GM12801 (cell line): ENCODE measurements around the gene SRM.

Experiments
- TF ChIP-seq, protein P1 (sequence below): IDR thresholded peaks from one replicate; pipeline ENCODE4 v1.5.1; 2011; ENCODE audit warnings: control low read depth; ENCODE audit not compliant: insufficient read length; ENCODE audit errors: extremely low read depth

The SRM gene

DNA sequence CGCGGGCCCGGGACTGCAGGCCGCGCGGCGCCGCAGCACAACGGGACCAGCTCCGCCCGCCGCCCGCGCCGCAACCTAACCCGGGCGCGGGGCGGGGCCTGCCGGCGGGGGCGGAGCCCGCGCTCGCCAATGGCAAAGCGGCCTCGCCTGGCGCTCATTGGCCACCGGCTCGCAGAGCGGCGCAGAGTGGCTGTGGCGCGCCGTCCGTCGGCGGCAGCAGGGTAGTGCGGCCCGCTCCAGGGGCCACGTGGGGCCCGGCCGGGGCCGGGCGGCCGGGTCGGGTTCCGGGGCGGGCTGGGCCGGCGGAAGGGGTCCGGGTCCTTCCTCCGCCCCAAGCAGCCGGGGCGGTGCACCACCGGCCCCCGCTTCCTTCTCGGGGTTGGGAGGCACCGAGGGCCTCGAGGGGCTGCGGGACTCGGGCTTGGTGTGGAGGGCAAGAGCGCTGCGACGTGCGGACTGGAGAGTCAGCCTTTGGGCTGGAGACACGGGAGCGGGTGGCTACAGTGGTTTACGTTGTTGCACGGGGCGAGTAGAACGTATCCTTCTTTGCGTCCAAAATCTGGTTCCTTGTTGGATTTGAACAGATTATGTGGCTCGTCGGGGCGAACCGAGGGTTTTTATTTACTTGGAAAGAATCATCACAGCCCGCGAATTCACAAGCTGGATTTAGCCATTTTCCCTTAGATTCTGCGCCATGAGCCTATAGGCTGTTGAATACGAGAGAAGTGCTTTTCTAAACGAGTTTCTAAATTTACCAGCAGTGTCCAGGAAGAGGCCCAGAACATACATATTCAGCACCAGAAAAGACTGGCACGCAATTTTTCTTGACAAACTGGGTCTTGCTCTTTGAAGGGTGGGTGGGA is at the start of gene SRM:
SRM (minus strand) TSS at position 51 of the 863 bp plus-strand sequence. CDS start 75 bp downstream, outside the sequence.
- TF ChIP-seq, protein P1, sequence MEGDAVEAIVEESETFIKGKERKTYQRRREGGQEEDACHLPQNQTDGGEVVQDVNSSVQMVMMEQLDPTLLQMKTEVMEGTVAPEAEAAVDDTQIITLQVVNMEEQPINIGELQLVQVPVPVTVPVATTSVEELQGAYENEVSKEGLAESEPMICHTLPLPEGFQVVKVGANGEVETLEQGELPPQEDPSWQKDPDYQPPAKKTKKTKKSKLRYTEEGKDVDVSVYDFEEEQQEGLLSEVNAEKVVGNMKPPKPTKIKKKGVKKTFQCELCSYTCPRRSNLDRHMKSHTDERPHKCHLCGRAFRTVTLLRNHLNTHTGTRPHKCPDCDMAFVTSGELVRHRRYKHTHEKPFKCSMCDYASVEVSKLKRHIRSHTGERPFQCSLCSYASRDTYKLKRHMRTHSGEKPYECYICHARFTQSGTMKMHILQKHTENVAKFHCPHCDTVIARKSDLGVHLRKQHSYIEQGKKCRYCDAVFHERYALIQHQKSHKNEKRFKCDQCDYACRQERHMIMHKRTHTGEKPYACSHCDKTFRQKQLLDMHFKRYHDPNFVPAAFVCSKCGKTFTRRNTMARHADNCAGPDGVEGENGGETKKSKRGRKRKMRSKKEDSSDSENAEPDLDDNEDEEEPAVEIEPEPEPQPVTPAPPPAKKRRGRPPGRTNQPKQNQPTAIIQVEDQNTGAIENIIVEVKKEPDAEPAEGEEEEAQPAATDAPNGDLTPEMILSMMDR: no peak

DNA sequence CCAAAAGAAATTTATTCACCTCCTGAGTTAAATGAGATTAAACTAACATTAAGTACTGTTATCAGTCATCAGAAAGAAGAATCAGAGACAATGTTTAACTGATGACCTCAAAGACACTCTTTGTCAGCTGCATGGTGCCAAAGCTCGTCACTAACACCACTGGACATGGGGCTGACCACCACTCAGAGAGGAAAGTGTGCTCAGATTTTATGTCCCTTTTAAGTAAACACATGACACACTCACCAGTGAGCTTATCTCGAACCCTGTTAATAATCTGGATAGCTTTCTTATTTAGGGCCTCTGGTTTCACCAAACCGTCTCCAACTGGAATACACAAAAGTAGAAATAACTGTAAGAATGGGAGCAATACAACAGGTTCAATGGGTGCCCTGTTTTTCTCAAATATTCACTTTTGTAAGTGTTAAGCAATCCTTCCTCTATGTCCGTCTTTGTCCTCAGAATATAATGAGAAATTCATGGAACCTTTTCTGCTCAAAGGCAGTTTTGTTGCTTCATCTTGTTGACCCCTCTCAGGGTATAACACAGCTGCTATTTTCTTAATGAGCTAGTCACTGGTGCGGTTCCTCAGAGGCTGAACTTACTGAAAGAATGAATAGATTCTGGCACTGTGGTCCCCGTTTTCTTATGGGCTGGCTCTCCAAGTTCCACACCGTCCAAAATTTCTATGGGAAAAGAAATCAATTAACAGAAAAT is 49.4 kb upstream of the SRM start:
- TF ChIP-seq, protein P1: no peak

DNA sequence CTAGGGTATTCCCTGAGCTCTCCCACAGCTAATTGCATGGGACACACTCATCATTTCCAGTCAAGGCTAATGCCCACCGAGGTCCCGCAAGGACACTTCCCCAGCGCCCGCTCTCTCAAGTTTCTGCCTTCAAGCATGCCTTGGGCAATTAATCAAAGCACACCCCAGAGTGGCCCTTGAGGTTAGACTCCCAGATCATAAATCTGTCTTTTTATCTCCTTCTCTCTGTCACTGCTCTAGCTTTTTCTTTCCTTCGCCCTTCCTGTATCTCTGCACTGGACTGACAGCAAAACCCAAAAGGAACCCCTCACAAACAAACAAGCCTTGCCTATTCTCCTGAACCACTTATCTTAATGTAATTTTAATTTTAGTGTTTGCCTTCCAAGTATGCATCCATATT is 47.8 kb upstream of the SRM start:
- TF ChIP-seq, protein P1: no peak

DNA sequence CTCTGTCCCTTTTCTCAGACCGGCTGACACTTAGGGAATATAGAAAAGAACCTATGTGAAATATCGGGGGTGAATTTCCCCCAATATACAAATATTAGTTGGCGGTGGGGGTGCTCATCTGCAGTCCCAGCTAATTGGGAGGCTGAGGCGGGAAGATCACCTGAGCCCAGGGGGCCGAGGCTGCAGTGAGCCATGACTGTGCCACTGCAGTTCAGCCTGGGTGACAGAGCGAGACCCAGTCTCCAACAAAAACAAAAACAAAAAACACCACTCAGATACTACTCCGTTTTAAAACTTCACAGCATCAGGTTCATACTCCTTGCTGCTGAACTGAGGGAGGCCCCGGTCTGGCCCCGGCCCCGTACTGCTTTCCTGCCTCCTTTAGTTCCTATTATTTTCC is 45.8 kb upstream of the SRM start:
- TF ChIP-seq, protein P1: no peak

DNA sequence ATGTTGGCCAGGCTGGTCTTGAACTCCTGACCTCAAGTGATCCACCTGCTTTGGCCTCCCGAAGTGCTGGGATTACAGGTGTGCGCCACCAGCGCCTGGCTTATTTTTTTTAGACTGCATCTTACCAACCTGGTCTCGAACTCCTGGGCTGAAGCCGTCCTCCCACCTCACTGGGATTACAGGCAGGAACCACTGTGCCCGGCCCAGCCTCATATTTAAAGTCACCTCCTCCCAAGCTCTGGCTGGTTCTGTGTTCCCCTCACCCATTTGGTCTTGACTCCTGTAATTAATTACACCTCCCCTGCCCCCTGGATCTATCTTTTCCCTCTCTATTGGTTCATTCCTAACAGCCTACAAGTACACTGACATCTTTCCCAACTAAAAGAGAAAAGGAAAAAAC is 41.5 kb upstream of the SRM start:
- TF ChIP-seq, protein P1: no peak

DNA sequence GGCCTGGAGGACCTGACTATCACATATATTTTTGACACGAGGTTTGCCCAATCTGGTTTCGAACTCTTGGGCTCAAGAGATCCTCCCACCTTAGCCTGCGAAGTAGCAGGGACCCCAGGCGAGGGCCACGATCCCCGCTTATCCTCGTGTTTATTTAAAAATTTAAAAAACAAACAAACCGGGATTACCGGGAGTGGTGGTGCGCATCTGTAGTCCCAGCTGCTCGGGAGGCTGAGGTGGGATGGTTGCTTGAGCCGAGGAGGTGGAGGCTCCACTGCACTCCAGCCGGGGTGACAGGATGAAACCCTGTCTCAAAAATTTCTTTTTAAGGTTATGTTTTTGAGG is 40.3 kb upstream of the SRM start:
- TF ChIP-seq, protein P1: no peak

DNA sequence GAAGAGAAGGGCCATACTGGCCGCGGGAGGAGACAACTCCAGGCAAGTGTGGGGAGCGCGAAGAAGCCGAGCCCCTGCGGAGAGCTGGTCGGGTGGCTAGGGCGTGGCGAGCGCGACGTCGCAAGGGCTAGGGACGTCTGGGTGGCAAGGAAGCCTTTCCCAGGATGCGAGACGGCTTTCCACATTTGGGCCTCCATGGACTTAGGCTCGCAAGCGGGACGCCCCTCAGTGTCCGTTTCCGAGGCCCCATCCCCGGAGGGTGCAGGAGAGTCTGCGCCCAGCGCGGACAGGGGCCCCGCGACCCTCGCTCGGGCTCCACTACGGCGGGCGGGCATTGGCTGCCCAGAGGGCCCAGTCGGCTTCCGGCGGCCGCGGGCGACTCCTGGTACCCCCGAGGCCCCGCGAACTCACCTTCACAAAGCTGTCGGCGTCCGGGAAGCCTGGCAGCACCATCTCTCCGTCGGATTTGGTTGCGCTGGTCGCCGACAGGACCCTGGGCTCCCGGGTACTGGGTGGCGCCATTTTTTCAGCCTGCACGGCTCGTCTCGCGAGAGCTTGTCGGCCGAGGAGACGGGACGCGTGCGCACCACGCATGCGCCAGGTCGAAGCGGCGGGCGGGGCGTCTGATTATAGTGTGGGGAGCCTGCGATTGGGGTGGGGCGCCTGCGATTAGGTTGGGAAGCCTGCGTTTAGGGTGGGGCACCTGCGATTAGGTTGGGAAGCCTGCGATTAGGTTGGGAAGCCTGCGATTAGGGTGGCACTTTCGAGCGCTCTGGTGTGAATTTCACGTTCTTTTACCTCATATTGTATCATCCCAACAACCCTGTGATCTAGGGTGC is 39.7 kb upstream of the SRM start, which contains the start of gene EXOSC10:
EXOSC10 (minus strand) TSS at position 560 of the 839 bp plus-strand sequence; CDS start at position 522, 38 bp downstream.
- TF ChIP-seq, protein P1: no peak
